Choroid plexus epithelial cell (primary cell): ENCODE results near the gene DUSP15.
"Not testable (repeated sequence)": the region's sequence is repeated elsewhere in the genome, so short reads cannot be mapped to it uniquely, and the experiment has no call there.

Source experiments
- DNase-seq: peaks from one replicate; pipeline ENCODE4 v3.0.0-alpha.2; 2010; ENCODE audit warnings: low read depth
- H3K4me3 ChIP-seq: 2 replicates; pipeline ENCODE4 v1.5.1; 2011; ENCODE audit warnings: low read depth, mild to moderate bottlenecking, control low read depth, low read length, moderate library complexity
- CTCF ChIP-seq: conservative IDR thresholded peaks from 2 replicates; pipeline ENCODE4 v1.5.1; 2011; ENCODE audit warnings: low read depth, mild to moderate bottlenecking, control low read depth, inconsistent platforms, low read length, moderate library complexity

Gene DUSP15, protein sequence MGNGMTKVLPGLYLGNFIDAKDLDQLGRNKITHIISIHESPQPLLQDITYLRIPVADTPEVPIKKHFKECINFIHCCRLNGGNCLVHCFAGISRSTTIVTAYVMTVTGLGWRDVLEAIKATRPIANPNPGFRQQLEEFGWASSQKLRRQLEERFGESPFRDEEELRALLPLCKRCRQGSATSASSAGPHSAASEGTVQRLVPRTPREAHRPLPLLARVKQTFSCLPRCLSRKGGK

DNA sequence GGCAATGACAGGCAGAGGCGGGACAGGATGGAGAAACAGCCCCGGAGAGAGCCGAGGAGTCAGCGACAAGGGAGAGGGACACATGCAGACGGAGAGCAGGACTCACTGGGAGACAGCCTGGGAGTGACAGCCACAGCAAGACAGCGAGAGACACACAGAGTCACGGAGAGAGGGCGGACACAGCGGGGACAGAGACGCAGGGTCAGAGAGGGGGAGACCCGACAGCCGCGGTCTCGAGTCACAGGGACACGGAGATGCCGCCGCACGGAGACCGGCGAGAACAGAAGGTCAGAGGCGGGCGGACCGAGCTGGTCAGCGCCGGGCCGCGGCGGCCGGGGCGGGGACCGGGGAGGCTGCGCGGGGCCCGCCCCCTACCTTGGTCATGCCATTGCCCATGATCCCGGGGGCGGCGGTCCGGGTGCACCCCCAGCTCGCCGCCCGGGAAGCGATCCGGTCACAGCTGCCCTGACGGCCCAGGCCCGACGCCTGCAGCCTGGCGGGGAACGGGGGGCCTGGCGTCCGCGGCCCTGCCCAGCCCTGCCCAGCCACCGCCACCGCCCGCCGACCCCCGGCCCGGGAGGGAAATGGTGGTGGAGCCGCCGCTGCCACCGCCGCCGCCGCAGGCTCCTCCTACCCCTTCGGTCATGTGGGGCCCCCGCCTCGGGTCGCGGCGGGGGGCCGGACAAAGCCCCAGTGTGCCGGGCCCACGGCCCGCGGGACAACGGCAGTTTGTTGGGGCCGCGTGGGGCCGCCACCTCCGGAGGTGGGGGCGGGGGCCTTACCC is at the start of gene DUSP15, which contains the start of gene TTLL9:
DUSP15 (minus strand) TSS at position 586 of the 784 bp plus-strand sequence; CDS start at position 396, 190 bp downstream.
TTLL9 (plus strand) TSS at position 693 of the 784 bp plus-strand sequence. CDS start 493 bp downstream, outside the sequence.
- DNase-seq, result no peak
- peak within 1 kb of the TSS; percentile 46 for H3K4me3 ChIP-seq
- TF ChIP-seq CTCF, result no peak

- no peak for DNase-seq
- TF ChIP-seq CTCF, result no peak
- H3K4me3 ChIP-seq, result no peak overlapping the region
Observed at GRCh38 chr20:31919410-31920155, 49.3 kb upstream of the DUSP15 start.

GRCh38 chr20:31918466-31919105 is 48.3 kb upstream of the DUSP15 start:
- DNase-seq, result no peak
- no peak for TF ChIP-seq CTCF
- no peak overlapping the region for H3K4me3 ChIP-seq

GRCh38 chr20:31917962-31918412 is 47.7 kb upstream of the DUSP15 start:
- not testable (repeated sequence) for DNase-seq, H3K4me3 ChIP-seq

GRCh38 chr20:31916708-31917107 is 46.4 kb upstream of the DUSP15 start:
- no peak overlapping the region for H3K4me3 ChIP-seq
- DNase-seq, result no peak
- no peak for TF ChIP-seq CTCF

DNA sequence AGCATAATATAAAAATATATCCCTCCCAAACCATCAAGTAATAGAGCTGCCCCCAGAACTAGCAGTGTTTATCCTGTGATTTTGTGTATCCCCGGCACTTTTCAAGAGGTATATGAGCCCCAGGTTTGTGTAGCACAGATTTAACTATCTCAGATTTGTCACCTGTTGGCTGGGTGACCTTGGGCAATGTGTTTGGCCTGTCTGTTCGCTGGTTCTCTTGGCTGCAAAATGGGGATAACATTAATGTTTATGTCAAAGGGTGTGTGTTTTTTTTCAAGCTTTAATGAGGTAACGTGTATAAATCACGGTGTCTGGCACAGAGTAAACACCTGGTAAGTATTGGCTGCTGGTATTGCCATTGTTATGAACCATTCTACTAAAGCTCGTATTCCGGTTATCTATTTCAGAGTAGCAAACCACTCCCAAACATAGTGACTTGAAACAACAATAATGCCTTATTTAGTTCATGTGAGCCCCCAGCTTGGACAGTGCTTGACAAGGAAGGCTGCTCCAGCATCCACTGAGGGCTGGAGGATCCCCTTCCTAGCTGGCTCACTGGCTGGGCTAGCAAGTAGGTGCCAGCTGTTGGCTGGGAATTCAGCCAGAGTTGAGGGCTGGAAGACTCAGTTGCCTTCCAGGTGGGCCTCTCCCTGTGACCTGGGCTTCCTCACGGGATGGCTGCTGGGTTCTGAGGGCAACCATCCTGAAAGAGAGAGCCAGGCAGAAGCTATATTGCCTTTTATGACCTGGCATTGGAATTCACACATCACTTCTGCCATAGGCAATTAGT is 45.4 kb upstream of the DUSP15 start:
- H3K4me3 ChIP-seq, result no peak overlapping the region
- TF ChIP-seq CTCF, result no peak
- no peak for DNase-seq
